ENCODE results near the gene SLC12A2.

The SLC12A2 gene

DNA sequence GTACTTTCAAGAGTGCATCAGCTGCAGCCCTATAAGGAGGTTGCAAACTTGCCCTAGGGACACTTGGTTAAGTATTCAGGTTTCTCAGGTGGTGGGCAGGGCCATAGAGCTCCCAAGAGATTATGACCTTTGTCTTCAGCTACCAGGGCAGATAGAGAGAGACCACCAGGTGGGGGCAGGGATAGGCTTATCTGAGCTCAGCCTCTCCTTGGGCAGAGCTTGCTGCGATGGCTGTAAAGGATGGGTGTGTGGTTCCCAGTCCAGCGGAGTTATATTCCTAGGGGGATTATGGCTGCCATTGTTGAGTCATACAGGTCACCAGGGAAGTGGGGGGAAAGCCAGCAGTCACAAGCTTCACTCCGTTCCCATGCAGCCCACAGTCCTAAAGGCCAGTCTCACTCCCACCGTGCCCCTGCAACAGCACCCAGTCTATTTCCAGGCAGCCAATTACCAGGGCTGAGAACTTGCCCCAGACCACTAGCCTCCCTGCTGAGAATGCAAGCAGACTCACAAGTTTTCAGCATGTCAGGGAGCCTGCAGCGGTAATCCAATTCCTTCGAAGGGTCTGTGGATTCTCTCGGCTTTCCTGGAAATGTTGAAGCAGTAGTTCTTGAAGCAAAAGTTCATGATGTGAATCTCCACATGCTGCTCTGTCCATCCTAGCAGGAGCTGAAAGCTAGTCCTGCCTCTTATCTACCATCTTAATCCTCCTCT lies 151.5 kb downstream of the SLC12A2 start:
- DNase-seq = no peak

GRCh38 chr5:128236334-128236733 lies 152.8 kb downstream of the SLC12A2 start:
- no peak for DNase-seq

DNA sequence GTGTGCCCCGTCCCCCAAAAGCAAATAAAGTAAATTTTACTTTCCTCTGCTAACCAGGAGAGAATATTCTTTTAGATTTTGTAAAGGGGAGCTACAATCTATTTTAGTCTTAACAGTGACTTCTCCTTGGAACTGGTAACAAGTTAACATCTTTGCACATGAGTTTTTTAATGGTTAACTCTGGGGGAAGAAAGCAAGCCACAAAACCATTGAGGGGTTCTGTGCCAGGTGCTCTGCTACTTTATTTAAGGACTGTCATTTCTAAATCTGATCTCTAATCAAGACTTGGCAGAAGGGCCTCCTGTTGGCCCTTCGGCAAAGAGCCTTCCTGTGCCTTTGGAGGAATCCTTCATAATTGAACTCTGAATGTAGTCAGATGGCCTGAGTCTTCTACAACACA lies 153.4 kb downstream of the SLC12A2 start:
- DNase-seq = no peak

- DNase-seq = no peak
These were observed 154.0 kb downstream of the SLC12A2 start for GRCh38 chr5:128237546-128237945.

Measured in NCI-H2107 (cell line).